IMR-90 (cell line): Measurements from ENCODE around the gene HSPG2. TPM values are rescaled to one million over a fixed set of nuclear protein-coding genes. Genes with fewer than 3 reads are reported as not detected.

Source experiments
- ATAC-seq: fragments of 200-7000 bp; cut with Tn5 transposase; 2 replicates; pipeline ENCODE4 v1.9.1; 2020; ENCODE audit warnings: low read depth, mild to moderate bottlenecking, moderate library complexity
- BruUV-seq: library from RNA; stranded (reverse); fragments of 400-500 nt; replicated peaks from 2 replicates; lab custom pipeline; 2021; lab: Mats Ljungman, UMichigan
- CTCF ChIA-PET: fragments of 300-600 bp; formaldehyde crosslinking; extraction: SDS; loops from one replicate; lab custom pipeline; 2021; ENCODE audit warnings: antibody characterized with exemption; lab: Yijun Ruan, JAX
- POLR2A ChIA-PET: fragments of 300-600 bp; sonication (Branson Sonifier 250); formaldehyde crosslinking; loops from one replicate; lab custom pipeline; 2022; ENCODE audit warnings: antibody characterized with exemption; ENCODE audit not compliant: unreplicated experiment; lab: Charles Lee
- DNase-seq: peaks from one replicate; pipeline ENCODE4 v3.0.0; 2013
- H2AFZ ChIP-seq: replicated peaks from 2 replicates; pipeline ENCODE3; 2013; ENCODE audit warnings: low read length, mild to moderate bottlenecking; ENCODE audit not compliant: poor library complexity
- H2AK5ac ChIP-seq: 2 replicates; pipeline ENCODE4 v1.6.1; 2013; ENCODE audit warnings: low read depth, low read length, inconsistent platforms
- H2AK9ac ChIP-seq: replicated peaks from 2 replicates; pipeline ENCODE3; 2013; ENCODE audit warnings: mild to moderate bottlenecking, low read depth, low read length, moderate library complexity; ENCODE audit not compliant: poor library complexity
- H2BK120ac ChIP-seq: 2 replicates; pipeline ENCODE4 v1.6.1; 2013; ENCODE audit warnings: low read depth, low read length, inconsistent platforms
- H2BK15ac ChIP-seq: 3 replicates; pipeline ENCODE4 v1.6.1; 2013; ENCODE audit warnings: low read depth, low read length, inconsistent platforms
- H2BK20ac ChIP-seq: 2 replicates; pipeline ENCODE4 v1.6.1; 2013; ENCODE audit warnings: low read depth, mild to moderate bottlenecking, inconsistent platforms, low read length, moderate library complexity
- H2BK5ac ChIP-seq: 2 replicates; pipeline ENCODE4 v1.6.1; 2013; ENCODE audit warnings: mild to moderate bottlenecking, low read depth, low read length, inconsistent platforms; ENCODE audit not compliant: poor library complexity, severe bottlenecking
- H3K14ac ChIP-seq: replicated peaks from 2 replicates; pipeline ENCODE4 v1.6.1; 2013; ENCODE audit warnings: low read depth, low read length, inconsistent platforms
- H3K18ac ChIP-seq: 2 replicates; pipeline ENCODE4 v1.6.1; 2013; ENCODE audit warnings: low read depth, low read length, control low read depth
- H3K23ac ChIP-seq: 2 replicates; pipeline ENCODE4 v1.6.1; 2013; ENCODE audit warnings: low read depth, low read length, inconsistent platforms
- H3K27ac ChIP-seq: 2 replicates; pipeline ENCODE4 v1.5.1; 2013; ENCODE audit warnings: mild to moderate bottlenecking, control low read depth, low read length; ENCODE audit not compliant: insufficient read depth
- H3K27me3 ChIP-seq: 2 replicates; pipeline ENCODE4 v1.6.1; 2013; ENCODE audit warnings: low read length; ENCODE audit not compliant: control insufficient read depth, insufficient read depth
- H3K36me3 ChIP-seq: 2 replicates; pipeline ENCODE4 v1.6.1; 2013; ENCODE audit warnings: low read length, mixed read lengths; ENCODE audit not compliant: control insufficient read depth, insufficient read depth
- H3K4ac ChIP-seq: 2 replicates; pipeline ENCODE4 v1.6.1; 2013; ENCODE audit warnings: low read depth, low read length, inconsistent platforms
- H3K4me1 ChIP-seq: 2 replicates; pipeline ENCODE4 v1.6.1; 2013; ENCODE audit warnings: low read length, mixed read lengths; ENCODE audit not compliant: control insufficient read depth, insufficient read depth
- H3K4me2 ChIP-seq: 2 replicates; pipeline ENCODE4 v1.6.1; 2013; ENCODE audit warnings: low read depth, mild to moderate bottlenecking, control low read depth, low read length, moderate library complexity
- H3K4me3 ChIP-seq: 2 replicates; pipeline ENCODE4 v1.5.1; 2013; ENCODE audit warnings: low read depth, mild to moderate bottlenecking, control low read depth, low read length, moderate library complexity; ENCODE audit not compliant: insufficient read depth
- H3K56ac ChIP-seq: 2 replicates; pipeline ENCODE4 v1.6.1; 2013; ENCODE audit warnings: low read length, inconsistent platforms; ENCODE audit not compliant: insufficient read depth; ENCODE audit errors: extremely low read depth
- H3K79me1 ChIP-seq, 2 experiments: 2 replicates each; pipeline ENCODE4 v1.6.1; 2013; ENCODE audit warnings: low read length in 2 of 2, inconsistent platforms in 1 of 2, low read depth in 1 of 2
- H3K9ac ChIP-seq: 2 replicates; pipeline ENCODE4 v1.6.1; 2013; ENCODE audit warnings: low read depth, low read length, control low read depth
- H3K9me1 ChIP-seq: 2 replicates; pipeline ENCODE4 v1.6.1; 2013; ENCODE audit warnings: low read length, inconsistent platforms; ENCODE audit not compliant: insufficient read depth
- H3K9me3 ChIP-seq: 2 replicates; pipeline ENCODE4 v1.6.1; 2013; ENCODE audit warnings: low read length; ENCODE audit not compliant: control insufficient read depth, insufficient read depth
- H4K20me1 ChIP-seq: 2 replicates; pipeline ENCODE4 v1.6.1; 2013; ENCODE audit warnings: low read length, inconsistent platforms; ENCODE audit not compliant: insufficient read depth
- H4K5ac ChIP-seq: 2 replicates; pipeline ENCODE4 v1.6.1; 2013; ENCODE audit warnings: mild to moderate bottlenecking, low read depth, low read length, control low read depth
- H4K8ac ChIP-seq, 2 experiments: 2 replicates each; pipeline ENCODE4 v1.6.1; 2013; ENCODE audit warnings: low read depth in 2 of 2, low read length in 2 of 2, control low read depth in 1 of 2, inconsistent platforms in 1 of 2
- H4K91ac ChIP-seq: 2 replicates; pipeline ENCODE4 v1.6.1; 2013; ENCODE audit warnings: low read depth, low read length, inconsistent platforms; ENCODE audit not compliant: insufficient read depth
- POLR2A ChIP-seq: IDR thresholded peaks from 2 replicates; pipeline ENCODE4 v1.6.1; 2012; ENCODE audit warnings: mild to moderate bottlenecking, low read depth, low read length
- RCOR1 ChIP-seq: IDR thresholded peaks from 2 replicates; pipeline ENCODE4 v1.6.1; 2012; ENCODE audit warnings: mild to moderate bottlenecking, low read length, improper control_type of control experiment; ENCODE audit not compliant: insufficient replicate concordance
- WGBS, 2 experiments: methylation state at CpG; one replicate each; pipeline versions ENCODE4 v1.1.5 to v1.1.7; 2013; ENCODE audit warnings: missing lambda C conversion rate in 2 of 2; ENCODE audit not compliant: insufficient read length in 1 of 2; ENCODE audit errors: extremely low coverage in 2 of 2; 5-methylcytosine and 5-hydroxymethylcytosine counted together
- dilution Hi-C: fragments of 300-500 bp; cut with HindIII; formaldehyde crosslinking; loops from one replicate; pipeline ENCODE4 v1.14.3; 2018; ENCODE audit warnings: low sequenced_read_pairs; ENCODE audit not compliant: unreplicated experiment
- in situ Hi-C: fragments of 300-500 bp; cut with MboI; formaldehyde crosslinking; loops from 3 replicates; pipeline ENCODE4 v1.14.3; 2019; ENCODE audit warnings: low sequenced_read_pairs, inconsistent platforms, mixed read lengths
- intact Hi-C: fragments of 100-400 bp; cut with micrococcal nuclease; formaldehyde crosslinking; loops from 2 replicates; pipeline ENCODE4 v1.10.0; 2022
- polyA plus RNA-seq, 3 experiments: library from polyadenylated mRNA; depleted of rRNA; stranded (reverse); fragments of >200 nt; gene quantifications; 2 replicates each; pipeline ENCODE4 v1.2.3, GENCODE V29; 2012; ENCODE audit warnings: low replicate concordance in 1 of 3
- total RNA-seq: library from RNA; depleted of rRNA; stranded (reverse); fragments of >200 nt; gene quantifications from 2 replicates; pipeline ENCODE4 v1.2.3, GENCODE V29; 2012

HSPG2 gene
- total and polyA plus RNA-seq, 2 of the 4 experiments (the other 2 are of a cell fraction): 15.8 to 94.0 TPM

DNA sequence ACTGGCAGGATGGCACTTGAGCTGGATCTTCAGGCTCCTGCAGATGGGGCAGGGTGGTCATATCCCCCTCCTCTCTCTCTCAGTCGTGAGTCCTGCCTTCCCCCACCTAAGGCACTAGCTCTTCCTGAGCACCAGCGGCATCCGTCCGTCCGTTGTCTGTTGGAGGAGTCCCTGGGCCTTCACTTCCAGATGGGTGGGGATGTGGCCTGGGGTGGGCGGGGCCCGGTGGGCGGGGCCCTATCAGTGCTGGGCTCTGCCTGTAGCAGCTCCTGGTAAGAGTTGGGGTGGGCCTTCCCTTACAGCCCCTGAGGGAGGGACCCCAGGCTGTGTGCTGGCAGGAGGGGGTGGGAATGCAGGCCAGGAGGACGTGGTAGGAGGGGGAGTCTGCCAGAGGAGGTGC, 114.8 kb downstream of the HSPG2 start:
- Histone ChIP-seq H2AFZ (no peak overlapping the region), H3K14ac (no peak overlapping the region), H2AK9ac (no peak overlapping the region), H3K23ac (no peak overlapping the region), H2BK15ac (no peak overlapping the region), H2BK5ac (no peak overlapping the region), H4K20me1 (0 out of 2 replicates have a peak, but pooled peaks cover 1% of the 10 kb centered on the region), H3K4me3 (no peak overlapping the region), H3K4ac (no peak overlapping the region), H4K8ac (no peak overlapping the region), H2AK5ac (no peak overlapping the region), H4K5ac (no peak overlapping the region), H3K18ac (no peak overlapping the region), H3K27ac (no peak overlapping the region), H3K9me3 (no peaks in the 10 kb centered on the region), H2BK120ac (no peak overlapping the region), H3K4me2 (no peak overlapping the region), H3K79me1 (no peaks in the 10 kb centered on the region), H3K4me1 (no peaks in the 10 kb centered on the region), H3K9ac (no peak overlapping the region), H4K91ac (no peak overlapping the region), H3K27me3 (no peaks in the 10 kb centered on the region), H2BK20ac (no peak overlapping the region), H3K56ac (no peak overlapping the region), H3K36me3 (peaks cover 43% of the 10 kb centered on the region), H3K9me1 (peaks cover 5% of the 10 kb centered on the region)
- dilution Hi-C loops: no loop called here
- ChIA-PET CTCF (no interaction called here), POLR2A (interaction anchor here (0.6 kb wide), 1 partner anchor 53 kb away, joined by 7 read pairs; no protein-coding TSS in a partner anchor)
- TF ChIP-seq POLR2A (no peak), RCOR1 (no peak)
- ATAC-seq (no peak), DNase-seq (no peak)
- intact Hi-C loops: no loop called here
- no CpG with 5 or more reads among the region's 9 CpGs for WGBS, 2 experiments
- BruUV-seq: no TSS peak
- in situ Hi-C loops: no loop called here
